HepG2 (cell line): ENCODE measurements around the gene SLC9A9.

ENCODE experiments used
- KAT8 ChIP-seq: IDR thresholded peaks from 2 replicates; pipeline ENCODE4 v1.6.1; 2016; ENCODE audit warnings: missing genetic modification reagents, missing compliant biosample characterization
- MATR3 ChIP-seq: sonication (generic); formaldehyde crosslinking; IDR thresholded peaks from 2 replicates; pipeline ENCODE4 v1.4.0; 2020; ENCODE audit warnings: missing genetic modification reagents
- SETDB1 ChIP-seq: sonication (generic); formaldehyde crosslinking; IDR thresholded peaks from 2 replicates; pipeline ENCODE4 v1.5.1; 2020; ENCODE audit warnings: missing genetic modification reagents, mild to moderate bottlenecking, borderline replicate concordance
- U2AF1 ChIP-seq: fragments of 200-400 bp; formaldehyde crosslinking; optimal IDR thresholded peaks from 2 replicates; pipeline ENCODE3; 2017; ENCODE audit warnings: mild to moderate bottlenecking, low read depth, low read length
- ZBTB20 ChIP-seq: sonication (generic); formaldehyde crosslinking; IDR thresholded peaks from 2 replicates; pipeline ENCODE4 v1.8.1; 2023; ENCODE audit warnings: missing genetic modification reagents, low read depth, mild to moderate bottlenecking, borderline replicate concordance

DNA sequence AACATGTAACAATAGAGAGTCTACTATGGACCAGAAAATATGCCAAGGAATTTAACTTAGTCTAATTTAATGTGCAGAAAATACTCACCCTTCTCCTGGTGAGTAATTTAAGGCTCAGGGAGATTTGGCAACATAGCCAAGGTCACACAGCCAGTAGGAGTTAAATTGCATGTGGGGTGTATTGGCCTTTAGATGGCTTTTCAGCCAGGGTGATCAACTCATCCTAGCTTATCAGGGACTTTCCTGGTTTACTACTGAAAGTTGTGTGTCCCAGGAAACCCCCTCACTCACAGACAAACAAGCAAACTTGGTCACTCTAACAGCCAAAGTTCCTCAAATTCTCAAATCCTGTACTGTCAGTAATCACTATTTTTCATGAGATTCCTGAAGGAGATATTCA, 2.6 kb upstream of the SLC9A9 start:
- TF ChIP-seq ZBTB20 (CRISPR knock-in tag) (no peak), U2AF1 (no peak), SETDB1 (CRISPR knock-in tag) (no peak), KAT8 (no peak), MATR3 (no peak)
